HepG2 (cell line): ENCODE measurements around the gene IQGAP3. TPM values are rescaled to one million over a fixed set of nuclear protein-coding genes. Genes with fewer than 3 reads are reported as not detected.
A peak's percentile ranks its signal among the peaks of the same experiment; 100 is the strongest.

Experiments used
- EP300 ChIP-seq, 3 experiments: sonication (generic) in 1 of 3; formaldehyde crosslinking in 1 of 3; IDR thresholded peaks; 2 replicates each; pipeline versions ENCODE4 v1.5.1 to v1.6.1; 2011 to 2020; ENCODE audit warnings: low read depth in 2 of 3, low read length in 2 of 3, borderline replicate concordance in 1 of 3, improper control_type of control experiment in 1 of 3, mild to moderate bottlenecking in 1 of 3, missing genetic modification reagents in 1 of 3, moderate library complexity in 1 of 3
- ETV5 ChIP-seq: IDR thresholded peaks from 2 replicates; pipeline ENCODE4 v1.6.1; 2018; ENCODE audit warnings: missing biosample characterization, missing genetic modification reagents, inconsistent platforms, borderline replicate concordance
- EZH2 ChIP-seq: conservative IDR thresholded peaks from 2 replicates; pipeline ENCODE4 v1.6.1; 2012; ENCODE audit warnings: mild to moderate bottlenecking, low read depth, low read length, moderate library complexity
- HOXA3 ChIP-seq: sonication (generic); formaldehyde crosslinking; IDR thresholded peaks from 2 replicates; pipeline ENCODE4 v1.5.0; 2020; ENCODE audit warnings: missing genetic modification reagents
- LCORL ChIP-seq, 2 experiments: fragments of 450-650 bp in 1 of 2; sonication (generic) in 1 of 2; formaldehyde crosslinking in 1 of 2; IDR thresholded peaks; 2 replicates each; pipeline versions ENCODE4 v1.5.0 to v1.6.1; 2017 to 2020; ENCODE audit warnings: antibody characterized with exemption in 1 of 2, missing genetic modification reagents in 1 of 2
- MIER3 ChIP-seq: IDR thresholded peaks from 2 replicates; pipeline ENCODE4 v1.6.1; 2016; ENCODE audit warnings: missing compliant biosample characterization, borderline replicate concordance
- ZNF670 ChIP-seq: sonication (generic); formaldehyde crosslinking; IDR thresholded peaks from 2 replicates; pipeline ENCODE4 v1.8.0; 2022; ENCODE audit warnings: mild to moderate bottlenecking, missing genetic modification reagents, borderline replicate concordance
- polyA plus RNA-seq, 8 experiments: library from polyadenylated mRNA; depleted of rRNA in 3 of 8; stranded (reverse) in 7 of 8; unstranded in 1 of 8; fragments of >200 nt; fragmentation: Illumina TruSeq in 4 of 8; extraction: Trizol in 4 of 8; gene quantifications; 2 replicates each; pipeline versions ENCODE4 v1.2.1 to v1.2.3, GENCODE V29; 2011 to 2016; ENCODE audit warnings: low read depth in 4 of 8, missing spikeins in 1 of 8, mixed read lengths in 1 of 8; ENCODE audit not compliant: insufficient read depth in 1 of 8
- total RNA-seq, 5 experiments: library from RNA; depleted of rRNA; stranded (reverse); fragments of >200 nt; fragmentation: Illumina TruSeq; extraction: Trizol; gene quantifications; 2 replicates each; pipeline ENCODE4 v1.2.3, GENCODE V29; 2016; ENCODE audit warnings: low read depth in 1 of 5
- TF ChIP-seq, protein P1 (sequence below): sonication (generic); formaldehyde crosslinking; IDR thresholded peaks from 2 replicates; pipeline ENCODE4 v1.4.0; 2020; ENCODE audit warnings: missing genetic modification reagents
- TF ChIP-seq, protein P2 (sequence below): sonication (generic); formaldehyde crosslinking; IDR thresholded peaks from 2 replicates; pipeline ENCODE4 v1.4.0; 2020; ENCODE audit warnings: low read depth, mild to moderate bottlenecking, missing genetic modification reagents
- TF ChIP-seq, protein P3 (sequence below): sonication (generic); formaldehyde crosslinking; IDR thresholded peaks from 2 replicates; pipeline ENCODE4 v1.8.1; 2022; ENCODE audit warnings: mild to moderate bottlenecking, missing genetic modification reagents
- TF ChIP-seq, protein P4 (sequence below): sonication (generic); formaldehyde crosslinking; IDR thresholded peaks from 2 replicates; pipeline ENCODE4 v1.5.0; 2020; ENCODE audit warnings: mild to moderate bottlenecking, missing genetic modification reagents
- TF ChIP-seq, protein P5 (sequence below): sonication (generic); formaldehyde crosslinking; IDR thresholded peaks from 2 replicates; pipeline ENCODE4 v1.9.0; 2021; ENCODE audit warnings: missing genetic modification reagents, mild to moderate bottlenecking, borderline replicate concordance
- TF ChIP-seq, protein P6 (sequence below): sonication (generic); formaldehyde crosslinking; IDR thresholded peaks from 2 replicates; pipeline ENCODE4 v1.5.1; 2020; ENCODE audit warnings: missing genetic modification reagents, mild to moderate bottlenecking, borderline replicate concordance

The IQGAP3 gene
- total and polyA plus RNA-seq, 2 of the 13 experiments (the other 11 are each of a cell fraction or from before 2014, with no cell fraction given) = 13.5 to 14.1 TPM

DNA sequence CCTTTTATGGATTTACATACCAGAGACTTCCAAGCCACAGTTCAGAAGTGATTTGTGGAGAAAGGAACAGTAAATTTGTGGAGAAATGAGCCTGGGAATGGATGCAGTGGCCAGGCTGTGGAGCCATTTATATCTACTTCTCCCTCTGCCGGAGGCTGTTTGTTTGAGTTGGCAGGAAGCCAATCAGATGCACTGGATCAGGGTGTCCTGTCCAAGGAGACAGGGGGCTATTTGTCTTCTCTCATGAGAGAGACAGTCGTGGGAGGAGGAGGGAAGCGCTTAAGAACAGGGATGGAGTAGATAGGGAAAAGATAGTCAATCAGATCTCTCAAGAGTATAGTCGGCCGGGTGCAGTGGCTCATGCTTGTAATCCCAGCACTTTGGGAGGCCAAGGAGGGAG, 44.1 kb upstream of the IQGAP3 start (continued):
- TF ChIP-seq, protein P1, sequence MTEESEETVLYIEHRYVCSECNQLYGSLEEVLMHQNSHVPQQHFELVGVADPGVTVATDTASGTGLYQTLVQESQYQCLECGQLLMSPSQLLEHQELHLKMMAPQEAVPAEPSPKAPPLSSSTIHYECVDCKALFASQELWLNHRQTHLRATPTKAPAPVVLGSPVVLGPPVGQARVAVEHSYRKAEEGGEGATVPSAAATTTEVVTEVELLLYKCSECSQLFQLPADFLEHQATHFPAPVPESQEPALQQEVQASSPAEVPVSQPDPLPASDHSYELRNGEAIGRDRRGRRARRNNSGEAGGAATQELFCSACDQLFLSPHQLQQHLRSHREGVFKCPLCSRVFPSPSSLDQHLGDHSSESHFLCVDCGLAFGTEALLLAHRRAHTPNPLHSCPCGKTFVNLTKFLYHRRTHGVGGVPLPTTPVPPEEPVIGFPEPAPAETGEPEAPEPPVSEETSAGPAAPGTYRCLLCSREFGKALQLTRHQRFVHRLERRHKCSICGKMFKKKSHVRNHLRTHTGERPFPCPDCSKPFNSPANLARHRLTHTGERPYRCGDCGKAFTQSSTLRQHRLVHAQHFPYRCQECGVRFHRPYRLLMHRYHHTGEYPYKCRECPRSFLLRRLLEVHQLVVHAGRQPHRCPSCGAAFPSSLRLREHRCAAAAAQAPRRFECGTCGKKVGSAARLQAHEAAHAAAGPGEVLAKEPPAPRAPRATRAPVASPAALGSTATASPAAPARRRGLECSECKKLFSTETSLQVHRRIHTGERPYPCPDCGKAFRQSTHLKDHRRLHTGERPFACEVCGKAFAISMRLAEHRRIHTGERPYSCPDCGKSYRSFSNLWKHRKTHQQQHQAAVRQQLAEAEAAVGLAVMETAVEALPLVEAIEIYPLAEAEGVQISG (CRISPR knock-in tag) = 0 out of 2 replicates have a peak, but pooled peaks have one; percentile 15
- TF ChIP-seq, protein P2, sequence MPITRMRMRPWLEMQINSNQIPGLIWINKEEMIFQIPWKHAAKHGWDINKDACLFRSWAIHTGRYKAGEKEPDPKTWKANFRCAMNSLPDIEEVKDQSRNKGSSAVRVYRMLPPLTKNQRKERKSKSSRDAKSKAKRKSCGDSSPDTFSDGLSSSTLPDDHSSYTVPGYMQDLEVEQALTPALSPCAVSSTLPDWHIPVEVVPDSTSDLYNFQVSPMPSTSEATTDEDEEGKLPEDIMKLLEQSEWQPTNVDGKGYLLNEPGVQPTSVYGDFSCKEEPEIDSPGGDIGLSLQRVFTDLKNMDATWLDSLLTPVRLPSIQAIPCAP (CRISPR knock-in tag) = no peak
- TF ChIP-seq LCORL (IDR thresholded peaks at IDR 0.05) (peak; percentile 42; the same call in 1 of the 2 replicates), LCORL (CRISPR knock-in tag; IDR thresholded peaks at IDR 0.05) (no peak), HOXA3 (peak; percentile 41; the same call in 1 of the 2 replicates), EZH2 (no peak), ZNF670 (CRISPR knock-in tag) (no peak), MIER3 (CRISPR knock-in tag) (no peak), EP300 (IDR thresholded peaks at IDR 0.05; ENCODE audit: low read depth in 2 of 2, low read length in 2 of 2) (peak in 1 of 2 experiments; percentile 36; a peak in 1 of 4 replicates), EP300 (CRISPR knock-in tag; IDR thresholded peaks at IDR 0.05; ENCODE audit: borderline replicate concordance) (no peak), ETV5 (CRISPR knock-in tag) (peak; percentile 24; the same call in 1 of the 2 replicates)
- TF ChIP-seq, protein P3, sequence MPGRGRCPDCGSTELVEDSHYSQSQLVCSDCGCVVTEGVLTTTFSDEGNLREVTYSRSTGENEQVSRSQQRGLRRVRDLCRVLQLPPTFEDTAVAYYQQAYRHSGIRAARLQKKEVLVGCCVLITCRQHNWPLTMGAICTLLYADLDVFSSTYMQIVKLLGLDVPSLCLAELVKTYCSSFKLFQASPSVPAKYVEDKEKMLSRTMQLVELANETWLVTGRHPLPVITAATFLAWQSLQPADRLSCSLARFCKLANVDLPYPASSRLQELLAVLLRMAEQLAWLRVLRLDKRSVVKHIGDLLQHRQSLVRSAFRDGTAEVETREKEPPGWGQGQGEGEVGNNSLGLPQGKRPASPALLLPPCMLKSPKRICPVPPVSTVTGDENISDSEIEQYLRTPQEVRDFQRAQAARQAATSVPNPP = no peak
- TF ChIP-seq, protein P4, sequence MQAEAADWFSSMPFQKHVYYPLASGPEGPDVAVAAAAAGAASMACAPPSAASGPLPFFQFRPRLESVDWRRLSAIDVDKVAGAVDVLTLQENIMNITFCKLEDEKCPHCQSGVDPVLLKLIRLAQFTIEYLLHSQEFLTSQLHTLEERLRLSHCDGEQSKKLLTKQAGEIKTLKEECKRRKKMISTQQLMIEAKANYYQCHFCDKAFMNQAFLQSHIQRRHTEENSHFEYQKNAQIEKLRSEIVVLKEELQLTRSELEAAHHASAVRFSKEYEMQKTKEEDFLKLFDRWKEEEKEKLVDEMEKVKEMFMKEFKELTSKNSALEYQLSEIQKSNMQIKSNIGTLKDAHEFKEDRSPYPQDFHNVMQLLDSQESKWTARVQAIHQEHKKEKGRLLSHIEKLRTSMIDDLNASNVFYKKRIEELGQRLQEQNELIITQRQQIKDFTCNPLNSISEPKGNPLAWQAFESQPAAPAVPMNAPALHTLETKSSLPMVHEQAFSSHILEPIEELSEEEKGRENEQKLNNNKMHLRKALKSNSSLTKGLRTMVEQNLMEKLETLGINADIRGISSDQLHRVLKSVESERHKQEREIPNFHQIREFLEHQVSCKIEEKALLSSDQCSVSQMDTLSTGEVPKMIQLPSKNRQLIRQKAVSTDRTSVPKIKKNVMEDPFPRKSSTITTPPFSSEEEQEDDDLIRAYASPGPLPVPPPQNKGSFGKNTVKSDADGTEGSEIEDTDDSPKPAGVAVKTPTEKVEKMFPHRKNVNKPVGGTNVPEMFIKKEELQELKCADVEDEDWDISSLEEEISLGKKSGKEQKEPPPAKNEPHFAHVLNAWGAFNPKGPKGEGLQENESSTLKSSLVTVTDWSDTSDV = no peak
- TF ChIP-seq, protein P5, sequence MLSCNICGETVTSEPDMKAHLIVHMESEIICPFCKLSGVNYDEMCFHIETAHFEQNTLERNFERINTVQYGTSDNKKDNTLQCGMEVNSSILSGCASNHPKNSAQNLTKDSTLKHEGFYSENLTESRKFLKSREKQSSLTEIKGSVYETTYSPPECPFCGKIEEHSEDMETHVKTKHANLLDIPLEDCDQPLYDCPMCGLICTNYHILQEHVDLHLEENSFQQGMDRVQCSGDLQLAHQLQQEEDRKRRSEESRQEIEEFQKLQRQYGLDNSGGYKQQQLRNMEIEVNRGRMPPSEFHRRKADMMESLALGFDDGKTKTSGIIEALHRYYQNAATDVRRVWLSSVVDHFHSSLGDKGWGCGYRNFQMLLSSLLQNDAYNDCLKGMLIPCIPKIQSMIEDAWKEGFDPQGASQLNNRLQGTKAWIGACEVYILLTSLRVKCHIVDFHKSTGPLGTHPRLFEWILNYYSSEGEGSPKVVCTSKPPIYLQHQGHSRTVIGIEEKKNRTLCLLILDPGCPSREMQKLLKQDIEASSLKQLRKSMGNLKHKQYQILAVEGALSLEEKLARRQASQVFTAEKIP (CRISPR knock-in tag) = no peak
- TF ChIP-seq, protein P6, sequence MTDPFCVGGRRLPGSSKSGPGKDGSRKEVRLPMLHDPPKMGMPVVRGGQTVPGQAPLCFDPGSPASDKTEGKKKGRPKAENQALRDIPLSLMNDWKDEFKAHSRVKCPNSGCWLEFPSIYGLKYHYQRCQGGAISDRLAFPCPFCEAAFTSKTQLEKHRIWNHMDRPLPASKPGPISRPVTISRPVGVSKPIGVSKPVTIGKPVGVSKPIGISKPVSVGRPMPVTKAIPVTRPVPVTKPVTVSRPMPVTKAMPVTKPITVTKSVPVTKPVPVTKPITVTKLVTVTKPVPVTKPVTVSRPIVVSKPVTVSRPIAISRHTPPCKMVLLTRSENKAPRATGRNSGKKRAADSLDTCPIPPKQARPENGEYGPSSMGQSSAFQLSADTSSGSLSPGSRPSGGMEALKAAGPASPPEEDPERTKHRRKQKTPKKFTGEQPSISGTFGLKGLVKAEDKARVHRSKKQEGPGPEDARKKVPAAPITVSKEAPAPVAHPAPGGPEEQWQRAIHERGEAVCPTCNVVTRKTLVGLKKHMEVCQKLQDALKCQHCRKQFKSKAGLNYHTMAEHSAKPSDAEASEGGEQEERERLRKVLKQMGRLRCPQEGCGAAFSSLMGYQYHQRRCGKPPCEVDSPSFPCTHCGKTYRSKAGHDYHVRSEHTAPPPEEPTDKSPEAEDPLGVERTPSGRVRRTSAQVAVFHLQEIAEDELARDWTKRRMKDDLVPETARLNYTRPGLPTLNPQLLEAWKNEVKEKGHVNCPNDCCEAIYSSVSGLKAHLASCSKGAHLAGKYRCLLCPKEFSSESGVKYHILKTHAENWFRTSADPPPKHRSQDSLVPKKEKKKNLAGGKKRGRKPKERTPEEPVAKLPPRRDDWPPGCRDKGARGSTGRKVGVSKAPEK (CRISPR knock-in tag) = no peak
